HepG2 (cell line): ENCODE data around the gene CDC14B. TPM values are rescaled to one million over a fixed set of nuclear protein-coding genes. Genes with fewer than 3 reads are reported as not detected.

Experiments used
- BRD4 ChIP-seq: sonication (generic); formaldehyde crosslinking; IDR thresholded peaks from 2 replicates; pipeline ENCODE4 v1.4.0; 2020; ENCODE audit warnings: missing genetic modification reagents
- CBFB ChIP-seq: sonication (generic); formaldehyde crosslinking; IDR thresholded peaks from 2 replicates; pipeline ENCODE4 v1.4.0; 2020; ENCODE audit warnings: missing genetic modification reagents
- GRHL1 ChIP-seq: sonication (generic); formaldehyde crosslinking; conservative IDR thresholded peaks from 2 replicates; pipeline ENCODE4 v1.8.0; 2022; ENCODE audit warnings: missing genetic modification reagents
- HHEX ChIP-seq: IDR thresholded peaks from 2 replicates; pipeline ENCODE4 v1.6.1; 2016; ENCODE audit warnings: control low read depth
- JUND ChIP-seq: sonication (generic); formaldehyde crosslinking; IDR thresholded peaks from 2 replicates; pipeline ENCODE4 v1.8.0; 2022; ENCODE audit warnings: mild to moderate bottlenecking, missing genetic modification reagents
- MTA3 ChIP-seq: sonication (generic); formaldehyde crosslinking; IDR thresholded peaks from 2 replicates; pipeline ENCODE4 v1.4.0; 2020; ENCODE audit warnings: missing genetic modification reagents
- RARA ChIP-seq: IDR thresholded peaks from 2 replicates; pipeline ENCODE4 v1.6.1; 2016; ENCODE audit warnings: missing genetic modification reagents, missing compliant biosample characterization
- RFX3 ChIP-seq: IDR thresholded peaks from 2 replicates; pipeline ENCODE4 v1.6.1; 2016; ENCODE audit warnings: missing biosample characterization, missing genetic modification reagents
- SOX13 ChIP-seq, 3 experiments: fragments of 450-650 bp in 1 of 3; sonication (generic) in 1 of 3; formaldehyde crosslinking in 1 of 3; IDR thresholded peaks in 2 of 3; conservative IDR thresholded peaks in 1 of 3; 2 replicates each; pipeline versions ENCODE4 v1.5.0 to v1.6.1; 2016 to 2020; ENCODE audit warnings: antibody characterized with exemption in 1 of 3, mild to moderate bottlenecking in 1 of 3, missing compliant biosample characterization in 1 of 3, missing genetic modification reagents in 1 of 3, moderate library complexity in 1 of 3
- TGIF2 ChIP-seq: IDR thresholded peaks from 2 replicates; pipeline ENCODE4 v1.6.1; 2016; ENCODE audit warnings: control low read depth, missing compliant biosample characterization
- ZIK1 ChIP-seq: sonication (generic); formaldehyde crosslinking; IDR thresholded peaks from 2 replicates; pipeline ENCODE4 v1.5.0; 2020; ENCODE audit warnings: mild to moderate bottlenecking, low read depth, missing genetic modification reagents, borderline replicate concordance
- ZNF331 ChIP-seq: sonication (generic); formaldehyde crosslinking; IDR thresholded peaks from 2 replicates; pipeline ENCODE4 v1.4.0; 2020; ENCODE audit warnings: missing genetic modification reagents
- ZNF335 ChIP-seq: sonication (generic); formaldehyde crosslinking; IDR thresholded peaks from 2 replicates; pipeline ENCODE4 v1.4.0; 2020; ENCODE audit warnings: missing genetic modification reagents
- ZNF414 ChIP-seq: sonication (generic); formaldehyde crosslinking; IDR thresholded peaks from 2 replicates; pipeline ENCODE4 v1.5.0; 2020; ENCODE audit warnings: missing genetic modification reagents
- ZNF572 ChIP-seq: sonication (generic); formaldehyde crosslinking; IDR thresholded peaks from 2 replicates; pipeline ENCODE4 v1.5.1; 2020; ENCODE audit warnings: mild to moderate bottlenecking, missing genetic modification reagents
- ZNF792 ChIP-seq: IDR thresholded peaks from 2 replicates; pipeline ENCODE4 v1.6.1; 2016
- polyA plus RNA-seq, 8 experiments: library from polyadenylated mRNA; depleted of rRNA in 3 of 8; stranded (reverse) in 7 of 8; unstranded in 1 of 8; fragments of >200 nt; fragmentation: Illumina TruSeq in 4 of 8; extraction: Trizol in 4 of 8; gene quantifications; 2 replicates each; pipeline versions ENCODE4 v1.2.1 to v1.2.3, GENCODE V29; 2011 to 2016; ENCODE audit warnings: low read depth in 4 of 8, missing spikeins in 1 of 8, mixed read lengths in 1 of 8; ENCODE audit not compliant: insufficient read depth in 1 of 8
- total RNA-seq, 5 experiments: library from RNA; depleted of rRNA; stranded (reverse); fragments of >200 nt; fragmentation: Illumina TruSeq; extraction: Trizol; gene quantifications; 2 replicates each; pipeline ENCODE4 v1.2.3, GENCODE V29; 2016; ENCODE audit warnings: low read depth in 1 of 5
- TF ChIP-seq, protein P1 (sequence below): sonication (generic); formaldehyde crosslinking; IDR thresholded peaks from 2 replicates; pipeline ENCODE4 v1.4.0; 2020; ENCODE audit warnings: mild to moderate bottlenecking, missing genetic modification reagents
- TF ChIP-seq, protein P2 (sequence below): sonication (generic); formaldehyde crosslinking; IDR thresholded peaks from 2 replicates; pipeline ENCODE4 v1.8.0; 2022; ENCODE audit warnings: missing genetic modification reagents, mild to moderate bottlenecking, inconsistent platforms, borderline replicate concordance

Gene CDC14B
- total and polyA plus RNA-seq, 2 of the 13 experiments (the other 11 are each of a cell fraction or from before 2014, with no cell fraction given) = 25.8 to 33.3 TPM

DNA sequence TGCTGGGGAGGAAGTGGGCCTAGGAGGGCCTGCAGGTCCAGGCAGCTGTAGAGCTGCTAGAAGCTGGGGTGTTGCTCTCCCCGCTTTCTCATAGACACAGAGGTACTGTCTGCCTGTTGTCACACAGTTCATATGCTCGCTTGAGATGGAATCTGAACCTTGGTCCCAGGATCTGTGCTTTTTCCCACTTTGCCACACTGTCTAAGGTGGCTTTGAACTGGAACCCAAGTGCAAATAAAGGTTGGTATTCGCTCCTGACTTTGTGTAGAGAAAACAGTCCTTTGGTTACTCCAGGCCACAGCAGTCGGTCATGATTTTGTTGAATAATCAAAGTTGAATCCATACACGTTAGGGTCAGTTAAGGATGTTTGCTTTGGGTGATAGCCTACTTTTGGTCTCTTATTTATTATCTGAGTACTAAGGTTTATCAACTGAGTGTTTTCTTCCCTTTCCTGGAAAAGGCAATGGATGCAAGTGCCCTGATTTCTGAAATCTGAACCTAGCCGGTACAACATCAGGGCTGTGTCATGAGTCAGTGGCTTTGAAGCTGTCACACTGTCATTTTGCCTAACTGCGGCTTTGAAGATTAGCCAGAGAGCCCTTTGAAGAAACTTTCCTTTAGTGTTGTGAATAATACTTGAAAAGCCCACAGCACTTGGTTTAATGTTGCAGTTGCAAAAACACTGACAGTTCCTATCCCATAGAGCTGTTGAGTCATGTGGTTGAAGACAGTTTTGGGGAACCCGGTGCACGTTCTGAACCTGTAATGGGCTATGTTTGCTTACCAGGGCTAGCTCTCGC, 128.4 kb downstream of the CDC14B start (continued):
- TF ChIP-seq, protein P1, sequence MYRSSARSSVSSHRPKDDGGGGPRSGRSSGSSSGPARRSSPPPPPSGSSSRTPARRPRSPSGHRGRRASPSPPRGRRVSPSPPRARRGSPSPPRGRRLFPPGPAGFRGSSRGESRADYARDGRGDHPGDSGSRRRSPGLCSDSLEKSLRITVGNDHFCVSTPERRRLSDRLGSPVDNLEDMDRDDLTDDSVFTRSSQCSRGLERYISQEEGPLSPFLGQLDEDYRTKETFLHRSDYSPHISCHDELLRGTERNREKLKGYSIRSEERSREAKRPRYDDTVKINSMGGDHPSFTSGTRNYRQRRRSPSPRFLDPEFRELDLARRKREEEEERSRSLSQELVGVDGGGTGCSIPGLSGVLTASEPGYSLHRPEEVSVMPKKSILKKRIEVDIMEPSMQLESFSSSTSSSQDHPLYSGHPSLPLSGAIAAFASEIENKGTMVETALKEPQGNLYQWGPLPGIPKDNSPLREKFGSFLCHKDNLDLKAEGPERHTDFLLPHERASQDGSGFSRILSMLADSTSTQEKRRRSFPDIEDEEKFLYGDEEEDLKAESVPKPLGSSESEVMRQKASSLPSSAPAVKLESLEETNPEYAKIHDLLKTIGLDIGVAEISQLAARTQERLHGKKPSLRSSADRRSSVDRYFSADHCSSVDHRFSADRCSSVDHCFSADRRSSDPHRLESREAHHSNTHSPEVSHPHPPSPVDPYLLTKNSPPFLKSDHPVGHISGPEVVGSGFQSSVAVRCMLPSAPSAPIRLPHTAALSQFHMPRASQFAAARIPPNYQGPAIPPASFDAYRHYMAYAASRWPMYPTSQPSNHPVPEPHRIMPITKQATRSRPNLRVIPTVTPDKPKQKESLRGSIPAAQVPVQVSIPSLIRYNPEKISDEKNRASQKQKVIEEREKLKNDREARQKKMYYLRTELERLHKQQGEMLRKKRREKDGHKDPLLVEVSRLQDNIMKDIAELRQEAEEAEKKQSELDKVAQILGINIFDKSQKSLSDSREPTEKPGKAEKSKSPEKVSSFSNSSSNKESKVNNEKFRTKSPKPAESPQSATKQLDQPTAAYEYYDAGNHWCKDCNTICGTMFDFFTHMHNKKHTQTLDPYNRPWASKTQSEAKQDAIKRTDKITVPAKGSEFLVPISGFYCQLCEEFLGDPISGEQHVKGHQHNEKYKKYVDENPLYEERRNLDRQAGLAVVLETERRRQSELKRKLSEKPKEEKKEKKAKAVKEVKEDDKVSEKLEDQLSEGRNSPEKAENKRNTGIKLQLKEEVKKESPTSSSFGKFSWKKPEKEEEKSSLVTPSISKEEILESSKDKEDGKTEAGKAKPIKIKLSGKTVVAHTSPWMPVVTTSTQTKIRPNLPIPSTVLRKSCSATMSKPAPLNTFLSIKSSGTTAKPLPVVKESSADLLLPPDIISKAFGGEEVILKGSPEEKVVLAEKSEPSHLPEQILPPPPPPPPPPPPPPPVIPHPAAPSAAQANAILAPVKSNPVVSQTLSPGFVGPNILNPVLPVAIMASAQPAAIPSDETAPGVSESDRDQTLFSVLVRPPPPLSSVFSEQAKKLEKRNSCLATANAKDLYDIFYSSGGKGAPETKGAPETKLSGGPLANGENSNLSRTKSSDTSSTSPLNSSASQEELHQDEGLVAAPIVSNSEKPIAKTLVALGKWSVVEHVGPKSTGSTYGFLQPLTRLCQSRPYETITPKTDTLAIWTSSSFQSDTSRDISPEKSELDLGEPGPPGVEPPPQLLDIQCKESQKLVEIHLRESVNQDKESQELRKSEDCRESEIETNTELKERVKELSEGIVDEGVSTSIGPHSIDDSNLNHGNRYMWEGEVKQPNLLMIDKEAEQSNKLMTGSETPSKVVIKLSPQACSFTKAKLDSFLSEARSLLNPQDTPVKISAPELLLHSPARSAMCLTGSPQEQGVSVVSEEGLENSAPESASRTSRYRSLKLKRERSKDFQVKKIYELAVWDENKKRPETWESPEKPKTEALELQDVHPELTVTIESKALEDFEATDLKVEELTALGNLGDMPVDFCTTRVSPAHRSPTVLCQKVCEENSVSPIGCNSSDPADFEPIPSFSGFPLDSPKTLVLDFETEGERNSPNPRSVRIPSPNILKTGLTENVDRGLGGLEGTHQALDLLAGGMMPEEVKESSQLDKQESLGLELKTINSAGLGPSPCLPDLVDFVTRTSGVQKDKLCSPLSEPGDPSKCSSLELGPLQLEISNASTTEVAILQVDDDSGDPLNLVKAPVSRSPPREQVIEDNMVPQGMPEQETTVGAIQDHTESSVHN (CRISPR knock-in tag) = no peak
- TF ChIP-seq, protein P2, sequence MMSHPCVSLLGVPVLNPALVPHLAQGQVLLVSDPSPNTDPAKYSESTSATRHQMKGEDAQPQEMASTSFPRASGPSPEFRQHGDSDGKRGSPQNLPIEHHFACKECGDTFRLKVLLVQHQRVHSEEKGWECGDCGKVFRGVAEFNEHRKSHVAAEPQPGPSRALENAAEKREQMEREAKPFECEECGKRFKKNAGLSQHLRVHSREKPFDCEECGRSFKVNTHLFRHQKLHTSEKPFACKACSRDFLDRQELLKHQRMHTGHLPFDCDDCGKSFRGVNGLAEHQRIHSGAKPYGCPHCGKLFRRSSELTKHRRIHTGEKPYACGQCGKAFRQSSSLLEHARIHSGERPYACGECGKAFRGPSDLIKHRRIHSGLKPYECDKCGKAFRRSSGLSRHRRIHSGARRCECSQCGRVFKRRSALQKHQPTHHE (CRISPR knock-in tag) = no peak
- TF ChIP-seq ZNF414 (CRISPR knock-in tag) = no peak
- TF ChIP-seq ZIK1 (CRISPR knock-in tag) = no peak; the same call in 1 of the 2 replicates
- TF ChIP-seq ZNF331 = peak; percentile 71; the same call in 1 of the 2 replicates
- TF ChIP-seq HHEX (CRISPR knock-in tag) = peak; percentile 45; the same call in 1 of the 2 replicates
- no peak for TF ChIP-seq ZNF572
- no peak; the same call in 1 of the 2 replicates for TF ChIP-seq ZNF792 (CRISPR knock-in tag)
- TF ChIP-seq SOX13 (IDR thresholded peaks at IDR 0.05) = peak; percentile 61
- TF ChIP-seq SOX13 (CRISPR knock-in tag; conservative IDR thresholded peaks at IDR 0.05 in 1 of 2, IDR thresholded peaks at IDR 0.05 in 1 of 2) = peak in 1 of 2 experiments; percentile 79; a peak in 2 of 4 replicates
- no peak for TF ChIP-seq RFX3 (CRISPR knock-in tag)
- TF ChIP-seq CBFB (CRISPR knock-in tag) = 0 out of 2 replicates have a peak, but pooled peaks have one; percentile 5
- no peak; the same call in 1 of the 2 replicates for TF ChIP-seq BRD4 (CRISPR knock-in tag)
- no peak for TF ChIP-seq GRHL1 (CRISPR knock-in tag)
- no peak; the same call in none of the 2 replicates for TF ChIP-seq JUND (CRISPR knock-in tag)
- TF ChIP-seq RARA (CRISPR knock-in tag) = peak; percentile 87
- no peak for TF ChIP-seq ZNF335 (CRISPR knock-in tag)
- TF ChIP-seq TGIF2 (CRISPR knock-in tag) = no peak
- no peak for TF ChIP-seq MTA3 (CRISPR knock-in tag)
